ENCODE data around the gene CKAP2L.
A peak's percentile ranks its signal among the peaks of the same experiment; 100 is the strongest.
"Not testable (repeated sequence)": the region's sequence is repeated elsewhere in the genome, so short reads cannot be mapped to it uniquely, and the experiment has no call there.

CKAP2L gene

DNA sequence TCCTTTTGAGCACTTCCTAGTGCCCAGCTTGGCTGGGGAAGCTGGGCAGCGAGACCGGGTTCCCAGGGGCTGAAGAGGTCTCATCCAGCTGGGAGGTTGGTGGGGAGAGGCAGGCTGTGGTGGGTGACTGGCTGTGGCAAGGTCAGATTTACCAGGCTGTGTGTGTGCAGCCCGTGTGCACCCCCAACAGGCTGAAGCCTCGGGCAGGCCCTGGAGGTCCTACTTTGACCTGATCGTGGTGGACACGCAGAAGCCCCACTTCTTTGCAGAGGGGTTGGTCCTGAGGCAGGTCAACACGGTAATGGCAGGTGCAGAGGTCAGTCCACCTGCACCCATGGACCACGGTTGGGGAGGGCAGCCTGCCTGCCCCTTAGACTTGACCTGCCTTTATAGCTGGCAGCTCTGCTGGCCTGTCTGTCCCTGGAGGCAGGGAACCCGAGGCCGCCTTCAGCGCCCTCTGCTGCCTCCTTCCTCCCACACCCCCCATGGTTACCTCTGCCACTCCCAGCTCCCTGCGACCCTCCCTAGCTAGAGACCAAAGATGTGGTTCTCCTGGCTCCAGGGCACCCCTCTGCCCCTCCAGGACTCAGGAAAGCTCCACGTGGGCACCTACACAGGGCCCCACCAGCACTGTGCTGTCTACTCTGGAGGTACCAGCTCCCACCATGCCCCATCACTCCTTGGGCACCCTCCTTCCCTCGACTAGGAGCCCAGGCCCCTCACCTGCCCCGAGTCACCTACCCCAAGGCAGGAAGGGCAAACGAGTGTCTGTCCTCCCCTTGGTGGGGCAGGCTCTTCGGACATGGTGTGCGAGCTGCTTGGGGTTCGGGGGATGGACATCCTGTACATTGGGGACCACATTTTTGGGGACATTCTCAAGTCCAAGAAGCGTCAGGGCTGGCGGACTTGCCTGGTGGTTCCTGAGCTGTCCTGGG is 39.6 kb downstream of the CKAP2L start:
- DNase-seq: no peak

DNA sequence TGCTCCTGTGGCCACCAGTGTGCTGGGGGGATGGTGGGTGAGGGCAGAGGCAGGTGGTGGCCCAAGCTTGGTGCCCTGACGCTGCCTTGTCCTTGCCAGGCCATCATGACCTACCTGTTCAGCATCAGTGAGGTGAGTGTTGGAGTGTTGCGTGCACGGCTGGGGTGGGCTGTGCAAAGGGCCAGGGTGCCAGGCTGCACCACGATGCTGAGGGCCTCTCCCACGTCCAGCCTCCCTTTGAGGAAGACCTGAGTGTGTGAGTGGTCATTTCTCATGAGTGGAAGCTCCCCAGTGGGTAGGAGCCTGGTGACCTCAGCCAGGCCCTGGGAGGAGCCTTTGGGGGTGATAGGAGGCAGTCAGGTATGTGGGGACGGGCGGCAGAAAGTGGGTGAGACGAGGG is 40.4 kb downstream of the CKAP2L start:
- DNase-seq: no peak

DNA sequence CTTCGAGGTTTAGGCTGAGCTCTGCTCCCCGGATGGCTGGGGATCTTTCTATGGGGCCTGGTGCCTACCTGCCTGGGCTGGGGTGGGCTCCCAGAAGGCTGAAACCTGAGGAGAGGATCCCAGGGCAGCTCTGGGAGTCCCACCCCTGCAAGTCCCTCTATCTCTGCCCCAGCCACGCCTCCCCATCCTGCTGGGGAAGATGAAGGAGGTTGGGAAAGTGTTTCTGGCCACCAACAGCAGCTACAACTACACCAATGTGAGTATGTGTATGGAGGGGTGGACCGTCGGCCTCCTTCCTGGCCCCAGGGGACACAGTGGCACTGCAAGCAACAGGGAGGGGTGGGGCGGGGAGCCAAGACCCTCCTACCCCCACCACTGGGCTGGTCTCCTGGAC is 40.9 kb downstream of the CKAP2L start:
- no peak for DNase-seq

DNA sequence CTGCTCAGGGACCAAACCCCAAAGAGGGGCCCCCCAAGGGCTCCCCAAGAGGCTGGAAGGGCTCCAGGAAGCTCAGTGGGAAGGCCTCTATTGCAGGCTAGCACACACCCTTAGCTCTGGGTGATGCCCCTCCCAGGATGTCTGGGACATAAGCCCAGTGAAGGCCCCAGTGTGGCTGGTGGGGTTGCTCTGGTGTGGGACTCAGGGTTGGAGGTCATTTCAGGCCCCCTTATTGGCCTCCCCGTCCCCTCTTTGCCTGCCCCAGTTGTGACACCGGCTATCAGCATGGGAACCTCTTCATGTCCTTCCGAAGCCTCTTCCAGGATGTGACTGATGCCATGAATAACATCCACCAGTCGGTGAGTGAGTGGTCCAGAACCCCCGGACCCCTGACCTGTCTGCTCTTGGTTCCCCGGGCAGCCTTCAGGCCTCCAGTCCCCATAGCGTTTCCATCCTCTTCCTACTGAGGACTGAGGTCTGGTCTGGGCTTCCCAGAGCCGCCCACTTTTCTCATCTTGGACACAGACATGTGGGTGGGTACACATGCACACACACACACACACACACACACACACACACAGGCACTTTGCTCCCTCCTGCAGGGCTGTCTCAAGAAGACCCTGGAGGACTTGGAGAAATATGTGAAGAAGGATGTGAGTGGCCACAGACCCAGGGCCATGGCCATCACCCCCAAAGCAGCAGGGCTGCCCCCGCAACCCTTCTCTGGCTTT is 41.4 kb downstream of the CKAP2L start:
- DNase-seq: no peak

DNA sequence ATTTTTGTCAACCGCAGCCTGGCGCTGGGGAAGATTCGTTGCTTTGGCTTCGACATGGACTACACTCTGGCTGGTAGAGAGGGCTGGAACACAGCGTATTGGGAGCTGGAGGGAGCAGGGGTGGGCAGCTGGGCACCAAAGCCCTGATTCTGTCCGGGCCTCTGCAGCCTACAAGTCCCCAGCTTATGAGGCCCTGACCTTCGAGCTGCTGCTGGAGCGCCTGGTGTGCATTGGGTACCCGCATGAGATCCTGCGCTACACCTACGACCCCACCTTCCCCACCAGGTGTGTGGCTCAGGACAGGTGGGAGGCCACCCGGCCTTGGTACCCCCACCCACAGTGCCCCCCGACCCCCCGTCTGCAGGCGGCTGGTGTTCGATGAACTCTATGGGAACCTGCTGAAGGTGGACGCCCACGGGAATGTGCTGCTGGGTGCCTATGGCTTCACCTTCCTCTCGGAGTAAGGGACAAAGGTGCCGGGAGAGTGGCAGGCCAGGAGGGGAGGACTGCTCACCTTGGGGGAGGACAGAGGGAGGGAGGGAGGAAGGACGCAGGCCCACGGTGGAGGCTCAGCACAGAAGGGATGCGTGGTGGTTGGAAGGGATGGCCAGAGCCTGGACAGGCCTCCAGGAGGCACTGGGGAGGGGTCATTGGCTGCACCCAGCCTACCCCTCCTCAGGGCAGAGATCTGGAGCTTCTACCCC is 42.4 kb downstream of the CKAP2L start:
- no peak for DNase-seq

DNA sequence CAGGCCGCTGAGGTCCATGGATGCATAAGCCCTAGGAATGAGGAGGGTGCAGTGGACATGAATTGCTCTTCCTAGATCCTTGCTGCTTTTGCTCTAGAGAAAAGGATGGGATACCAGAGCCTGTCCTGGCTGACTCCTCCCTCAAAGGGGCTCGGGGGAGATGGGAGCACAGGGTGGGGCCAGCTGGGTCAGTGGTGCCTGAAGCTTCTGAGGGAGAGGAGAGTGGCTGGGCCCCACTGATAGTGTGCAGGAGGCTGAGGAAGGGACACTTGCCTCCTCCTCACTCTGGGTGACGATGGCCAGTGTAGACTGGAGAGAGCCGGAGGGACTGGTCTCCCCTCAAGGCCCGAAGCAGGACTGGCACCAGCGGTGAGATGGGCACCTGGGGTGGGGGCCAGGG is 43.6 kb downstream of the CKAP2L start, which contains the start of gene NT5DC4:
NT5DC4 (plus strand) TSS at position 236 of the 400 bp plus-strand sequence; CDS start at position 296, 60 bp downstream.
- DNase-seq: no peak

DNA sequence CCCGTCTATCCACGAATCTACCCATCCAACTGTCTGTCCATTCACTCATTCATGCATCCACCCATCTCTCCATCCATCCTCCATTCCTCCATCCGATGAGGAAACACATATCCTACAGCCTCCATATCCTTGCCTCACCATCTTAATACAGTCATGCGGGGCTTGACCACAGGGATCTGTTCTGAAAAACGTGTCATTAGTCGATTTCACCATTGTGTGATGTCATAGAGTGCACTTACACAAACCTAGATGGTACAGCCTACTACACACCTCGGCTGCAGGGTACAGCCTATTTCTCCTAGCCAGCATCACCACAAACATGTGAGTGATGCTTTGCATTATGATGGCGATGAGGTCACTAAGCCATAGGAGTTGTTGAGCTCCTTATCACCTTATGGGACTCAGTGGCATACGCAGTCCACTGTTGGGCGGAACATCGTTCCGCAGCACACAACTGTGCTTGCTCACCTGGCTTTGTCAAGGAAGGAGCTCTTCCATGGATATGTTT is 45.5 kb downstream of the CKAP2L start:
- DNase-seq: no peak

DNA sequence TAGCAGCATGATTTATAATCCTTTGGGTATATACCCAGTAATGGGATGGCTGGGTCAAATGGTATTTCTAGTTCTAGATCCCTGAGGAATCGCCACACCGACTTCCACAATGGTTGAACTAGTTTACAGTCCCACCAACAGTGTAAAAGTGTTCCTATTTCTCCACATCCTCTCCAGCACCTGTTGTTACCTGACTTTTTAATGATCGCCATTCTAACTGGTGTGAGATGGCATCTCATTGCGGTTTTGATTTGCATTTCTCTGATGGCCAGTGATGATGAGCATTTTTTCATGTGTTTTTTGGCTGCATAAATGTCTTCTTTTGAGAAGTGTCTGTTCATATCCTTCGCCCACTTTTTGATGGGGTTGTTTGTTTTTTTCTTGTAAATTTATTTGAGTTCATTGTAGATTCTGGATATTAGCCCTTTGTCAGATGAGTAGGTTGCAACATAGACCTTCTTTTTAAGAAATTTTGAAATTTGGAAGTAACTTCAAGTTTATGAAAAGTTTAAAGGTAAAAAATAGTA is 47.5 kb downstream of the CKAP2L start:
- not testable (repeated sequence) for DNase-seq

DNA sequence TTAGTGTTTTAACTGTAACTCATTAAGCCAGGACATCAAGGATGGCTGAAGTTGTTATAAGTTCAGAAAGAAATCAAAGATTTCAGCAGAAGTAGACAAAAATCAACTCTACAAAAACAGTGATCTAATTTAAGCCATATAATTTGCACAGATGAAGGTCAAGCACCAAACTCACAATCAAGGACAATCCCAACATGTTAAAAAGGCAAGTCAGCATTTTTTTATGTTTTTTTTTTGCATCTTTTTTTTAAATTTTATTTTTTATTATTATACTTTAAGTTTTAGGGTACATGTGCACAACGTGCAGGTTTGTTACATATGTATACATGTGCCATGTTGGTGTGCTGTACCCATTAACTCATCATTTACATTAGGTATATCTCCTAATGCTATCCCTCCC is 48.3 kb downstream of the CKAP2L start:
- DNase-seq: not testable (repeated sequence)

DNA sequence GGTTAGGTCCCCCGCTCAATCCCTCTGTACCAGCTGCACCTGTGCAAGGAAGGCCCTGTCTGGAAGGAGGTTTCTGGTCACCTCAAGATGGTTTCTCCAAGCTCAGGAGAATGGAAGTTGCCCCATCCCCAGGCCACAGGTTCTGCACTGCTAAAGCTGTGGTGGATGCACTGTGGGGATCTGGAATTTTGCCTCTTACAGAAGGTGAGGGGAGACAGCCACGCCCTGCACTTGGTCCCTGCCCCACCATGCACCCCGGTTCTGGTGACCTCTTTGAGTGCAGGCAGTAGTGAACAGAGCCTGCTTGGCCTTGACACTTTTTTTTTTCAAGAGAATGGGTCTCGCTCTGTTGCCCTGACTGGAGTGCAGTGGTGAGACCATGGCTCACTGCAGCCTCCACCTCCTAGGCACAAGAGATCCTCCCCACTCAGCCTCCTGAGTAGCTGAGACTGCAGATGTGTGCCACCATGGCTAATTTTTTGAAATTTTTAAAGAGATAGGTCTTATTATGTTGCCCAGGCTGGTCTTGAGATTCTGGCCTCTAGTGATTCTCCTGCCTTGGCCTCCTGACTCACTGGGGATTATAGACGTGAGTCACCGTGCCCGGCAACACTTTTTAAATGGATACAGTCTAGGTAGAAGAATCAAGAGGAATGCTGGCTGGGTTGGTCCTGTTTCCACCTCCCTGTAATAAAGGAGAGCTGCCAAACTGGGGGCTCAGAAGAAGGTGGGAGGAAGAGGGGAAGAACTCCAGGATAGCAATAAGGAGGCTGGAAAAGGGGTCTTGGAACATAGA is 49.4 kb downstream of the CKAP2L start:
- peak; percentile 8 for DNase-seq

DNA sequence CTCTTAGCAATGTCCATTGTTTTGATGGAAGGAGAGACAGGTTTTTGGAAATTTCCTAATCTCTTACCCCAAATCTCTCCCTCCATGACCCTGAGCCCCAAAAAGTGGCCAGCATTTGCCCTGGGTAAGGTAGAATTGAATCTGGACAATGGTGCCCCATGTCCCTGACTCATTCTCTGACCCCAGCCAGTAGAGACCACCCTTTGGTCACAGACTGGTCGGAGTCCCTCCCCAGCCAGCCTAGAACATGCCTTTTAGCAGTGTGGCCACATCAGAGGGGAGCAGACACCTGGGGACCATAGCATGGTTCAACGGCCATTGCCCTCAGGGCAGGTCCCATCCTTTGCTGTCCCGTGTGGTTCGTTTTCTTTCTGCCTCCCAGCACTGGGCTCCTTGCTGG is 50.1 kb downstream of the CKAP2L start:
- no peak for DNase-seq

DNA sequence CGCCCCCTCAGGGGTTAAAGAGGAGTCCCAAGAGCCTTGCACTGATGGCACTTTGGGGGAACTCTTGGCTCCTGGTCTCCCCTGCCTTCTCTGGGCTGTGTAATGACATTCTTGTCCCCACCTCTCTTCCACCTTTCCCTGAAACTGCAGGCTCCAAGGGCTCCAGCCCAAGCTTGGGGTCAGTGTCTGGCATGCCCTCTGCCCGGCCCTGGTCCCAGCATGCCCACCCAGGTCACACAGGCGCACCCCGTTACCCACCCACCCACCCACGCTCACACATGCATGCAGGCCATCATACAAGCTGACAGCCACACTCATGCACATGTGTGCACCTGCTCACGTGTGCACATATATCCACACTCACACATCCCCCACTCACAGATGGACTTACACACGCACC is 50.5 kb downstream of the CKAP2L start:
- no peak for DNase-seq

DNA sequence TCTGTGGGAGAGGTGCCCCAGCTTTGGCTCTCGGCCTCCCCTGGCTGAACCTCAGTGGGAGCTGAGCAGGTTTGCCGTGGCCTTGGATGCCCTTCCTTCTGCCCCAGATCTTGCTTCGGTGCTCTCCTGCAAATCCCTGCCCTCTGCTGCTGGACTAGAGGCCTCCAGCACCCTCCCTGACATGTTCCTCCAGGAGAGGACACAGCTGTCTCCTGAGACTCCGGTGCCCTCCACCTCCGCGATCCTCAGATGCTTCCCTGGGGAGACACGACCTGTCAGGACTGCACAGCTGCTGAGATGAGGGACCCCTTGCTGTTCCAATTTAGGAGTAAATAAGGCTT is 50.9 kb downstream of the CKAP2L start:
- no peak for DNase-seq

DNA sequence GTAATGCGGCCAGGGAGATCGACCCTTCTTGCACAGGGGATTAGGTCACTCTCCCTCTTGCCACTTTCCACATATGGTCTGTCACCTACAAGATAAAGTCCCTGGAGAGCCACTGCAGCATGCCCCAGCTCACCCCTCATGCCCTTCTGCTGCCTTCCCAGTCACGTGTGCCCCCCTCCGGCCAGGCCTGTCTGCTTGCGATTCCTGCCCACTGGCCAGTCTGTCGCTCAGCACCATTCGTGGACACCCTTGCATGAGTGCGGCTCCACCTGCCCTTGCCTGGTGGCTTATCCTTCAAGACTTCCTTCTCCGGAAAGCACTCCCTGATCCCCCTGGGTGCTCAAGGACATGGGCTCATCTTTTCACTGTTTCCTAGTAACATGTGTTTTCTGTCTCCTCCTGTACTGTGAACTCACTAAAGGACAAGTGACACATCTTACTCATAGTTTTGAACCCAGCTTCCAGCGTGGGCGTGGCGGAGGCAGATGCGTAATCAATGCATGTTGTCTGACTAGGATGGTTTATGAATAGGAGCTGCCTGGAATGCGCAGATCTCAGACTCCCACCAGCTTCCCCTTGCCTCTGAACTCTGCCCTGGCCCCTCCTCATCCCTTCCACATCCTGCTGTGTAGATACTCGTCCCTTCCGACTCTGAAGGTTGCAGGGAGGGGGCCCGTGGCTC is 51.4 kb downstream of the CKAP2L start:
- peak; percentile 27 for DNase-seq

DNA sequence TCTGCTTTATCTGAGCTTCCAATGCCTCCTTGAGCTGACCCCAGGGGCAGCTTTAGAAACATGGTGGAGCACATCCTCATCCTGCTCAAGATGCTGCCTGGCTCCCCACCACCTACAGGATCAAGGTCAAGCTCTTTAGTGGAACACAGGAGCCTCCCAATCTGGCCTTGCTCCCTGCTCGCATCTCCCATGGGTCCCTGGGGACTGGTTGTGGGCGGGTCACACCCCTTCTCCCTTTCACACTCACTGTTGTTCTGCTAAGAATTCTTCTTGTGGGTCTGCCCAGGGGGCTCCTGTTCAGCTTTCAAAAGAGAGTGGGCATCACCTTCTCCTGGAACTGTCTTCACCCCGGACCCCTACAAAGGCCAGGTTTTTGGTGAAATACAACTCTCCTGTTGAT is 51.9 kb downstream of the CKAP2L start:
- DNase-seq: no peak

DNA sequence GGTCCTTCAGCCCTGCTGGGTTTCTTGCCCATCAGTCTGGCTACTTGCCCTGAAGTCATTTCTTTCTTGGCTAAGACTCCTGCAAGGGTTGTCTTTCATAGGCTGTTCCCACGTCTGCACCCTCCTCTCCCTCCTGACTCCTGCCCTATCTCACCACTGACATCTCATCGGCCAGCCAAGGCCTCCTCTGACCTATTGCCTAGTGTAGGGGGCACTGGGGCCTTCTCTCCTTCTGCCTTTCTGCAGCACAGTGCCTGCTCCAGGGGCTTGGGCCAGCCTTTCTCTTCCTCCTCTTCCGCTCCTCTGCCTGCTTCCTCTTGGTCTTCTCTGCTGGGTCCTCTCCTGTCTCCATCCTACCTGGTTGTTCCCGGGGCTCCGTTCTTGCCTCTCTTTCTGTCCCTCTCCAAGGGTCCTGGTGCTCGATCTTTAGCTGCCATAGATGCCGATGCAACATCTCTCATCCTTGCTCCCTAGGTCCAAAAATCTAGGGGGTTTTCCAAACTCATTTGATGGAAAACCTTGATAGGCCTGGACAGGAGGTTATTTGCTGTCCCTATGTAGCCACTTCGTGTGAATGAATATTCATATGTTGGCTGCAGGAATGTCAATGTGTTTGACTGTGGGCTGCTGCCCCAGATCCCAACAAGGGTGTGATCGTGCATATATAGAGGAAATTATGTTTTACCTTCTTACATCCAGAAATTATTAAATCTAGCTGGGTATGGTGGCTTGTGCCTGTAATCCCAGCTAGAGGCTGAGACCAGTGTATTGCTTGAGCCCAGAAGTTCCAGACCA is 53.3 kb downstream of the CKAP2L start:
- DNase-seq: no peak

DNA sequence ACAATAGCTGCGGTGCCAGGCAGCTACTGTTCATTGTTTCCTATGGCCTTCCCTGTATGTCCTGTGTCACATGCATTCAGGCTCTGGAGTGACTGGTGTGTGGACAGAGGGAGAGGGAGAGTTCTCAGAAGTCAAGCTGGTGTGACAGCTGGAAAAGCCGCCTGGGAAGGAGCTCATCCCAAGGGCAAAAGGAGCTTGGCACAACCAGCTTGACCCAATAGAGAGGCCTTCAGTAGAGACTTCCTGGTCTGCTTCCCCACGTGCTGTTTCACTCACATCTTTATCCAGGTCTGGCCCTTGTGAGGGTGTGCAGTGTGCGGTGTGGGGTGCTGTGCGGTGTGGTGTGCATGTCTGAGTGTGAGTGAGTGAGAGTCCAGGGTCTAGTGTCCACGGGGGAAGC is 54.7 kb downstream of the CKAP2L start:
- no peak for DNase-seq

DNA sequence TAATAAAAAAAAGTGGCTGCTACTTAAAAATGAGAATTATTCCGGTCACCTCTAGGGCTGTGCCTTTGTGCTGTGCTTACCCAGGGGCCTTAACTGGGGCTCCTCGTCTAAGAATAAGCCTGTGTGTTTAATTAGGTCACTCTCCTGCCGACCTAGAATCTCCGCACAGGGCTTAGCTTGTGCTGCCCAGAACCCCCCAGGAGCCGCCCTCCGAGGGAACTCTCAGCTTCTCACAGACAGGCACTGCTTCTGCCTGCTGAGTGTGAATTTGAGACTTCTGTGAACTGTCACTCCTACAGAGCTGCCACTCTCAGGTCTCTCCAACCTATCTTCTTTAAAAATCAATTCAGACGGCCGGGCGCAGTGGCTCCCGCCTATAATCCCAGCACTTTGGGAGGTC is 55.4 kb downstream of the CKAP2L start:
- DNase-seq: no peak

DNA sequence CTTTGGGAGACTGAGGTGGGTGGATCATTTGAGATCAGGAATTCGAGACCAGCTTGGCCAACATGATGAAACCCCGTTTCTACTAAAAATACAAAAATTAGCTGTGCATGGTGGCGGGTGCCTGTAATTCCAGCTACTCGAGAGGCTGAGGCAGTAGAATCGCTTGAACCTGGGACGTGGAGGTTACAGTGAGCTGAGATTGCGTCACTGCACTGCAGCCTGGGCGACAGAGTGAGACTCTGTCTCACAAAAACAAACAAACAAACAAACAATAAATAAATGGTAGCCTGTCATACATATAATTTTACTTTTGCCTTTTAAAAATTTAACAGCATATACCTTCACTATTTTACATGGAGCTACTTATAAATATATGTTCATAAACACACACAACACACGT is 57.5 kb downstream of the CKAP2L start:
- not testable (repeated sequence) for DNase-seq

DNA sequence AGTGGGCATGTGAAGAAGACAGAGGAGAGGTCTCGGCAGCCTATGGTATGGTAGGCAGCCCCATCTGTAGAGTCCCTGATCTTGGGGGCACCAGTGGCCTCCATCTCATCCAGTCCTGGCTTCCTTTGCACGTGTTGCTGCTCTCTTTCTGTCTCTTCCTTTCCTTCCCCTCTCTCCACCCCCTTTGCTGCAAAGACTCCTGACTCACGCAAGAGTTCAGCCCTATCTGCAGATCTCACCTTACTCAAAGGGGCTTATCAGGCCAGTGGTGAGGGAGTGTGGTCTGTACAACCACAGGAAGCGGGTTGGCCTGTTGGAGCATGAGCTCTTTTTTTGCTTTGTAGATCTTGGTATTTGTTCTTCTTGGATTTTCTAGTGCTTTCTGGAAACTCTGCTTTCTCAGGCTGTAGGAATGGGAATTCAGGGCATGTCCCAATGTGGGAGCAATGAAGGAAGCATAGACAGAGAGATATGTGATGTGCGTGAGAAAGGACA is 58.2 kb downstream of the CKAP2L start:
- DNase-seq: peak; percentile 23

DNA sequence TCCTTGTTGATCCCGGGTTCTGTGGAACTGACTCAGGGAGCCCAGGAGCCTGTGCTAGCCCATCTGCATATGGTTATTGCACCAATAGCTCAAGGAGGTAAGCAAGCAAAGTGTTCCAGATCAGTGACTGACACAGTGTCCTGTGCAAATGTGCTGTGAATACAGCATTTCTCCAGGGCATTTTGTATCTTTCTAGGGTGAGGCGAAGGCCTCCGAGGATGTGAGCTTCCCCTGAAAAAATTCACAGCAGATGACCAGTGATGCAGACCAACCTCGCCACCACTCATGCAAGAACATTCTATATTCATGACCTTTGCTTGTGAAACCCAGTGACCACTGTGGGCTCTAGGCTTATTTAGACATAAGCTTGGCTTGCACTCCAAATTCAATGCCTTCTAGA is 58.8 kb downstream of the CKAP2L start:
- DNase-seq: no peak

Measured in kidney glomerular epithelial cell (primary cell).